HUES48 (cell line): ENCODE data around the gene GGNBP2.

Source experiments
- H3K27ac ChIP-seq: one replicate; pipeline ENCODE4 v1.7.0; 2013; ENCODE audit warnings: low read depth, low read length, inconsistent platforms
- H3K27me3 ChIP-seq: 2 replicates; pipeline ENCODE4 v1.6.1; 2013; ENCODE audit warnings: mild to moderate bottlenecking, low read length; ENCODE audit not compliant: control insufficient read depth, insufficient read depth
- H3K36me3 ChIP-seq: 2 replicates; pipeline ENCODE4 v1.6.1; 2013; ENCODE audit warnings: low read length; ENCODE audit not compliant: control insufficient read depth, insufficient read depth
- H3K4me1 ChIP-seq: 2 replicates; pipeline ENCODE4 v1.6.1; 2013; ENCODE audit warnings: mild to moderate bottlenecking, low read length; ENCODE audit not compliant: control insufficient read depth, insufficient read depth
- H3K4me3 ChIP-seq: 2 replicates; pipeline ENCODE4 v1.5.1; 2013; ENCODE audit warnings: mild to moderate bottlenecking, low read depth, low read length
- H3K9ac ChIP-seq: 2 replicates; pipeline ENCODE4 v1.6.1; 2013; ENCODE audit warnings: mild to moderate bottlenecking, low read depth, low read length, moderate library complexity
- H3K9me3 ChIP-seq: 2 replicates; pipeline ENCODE4 v1.6.1; 2013; ENCODE audit warnings: low read length; ENCODE audit not compliant: control insufficient read depth, insufficient read depth

Gene GGNBP2

DNA sequence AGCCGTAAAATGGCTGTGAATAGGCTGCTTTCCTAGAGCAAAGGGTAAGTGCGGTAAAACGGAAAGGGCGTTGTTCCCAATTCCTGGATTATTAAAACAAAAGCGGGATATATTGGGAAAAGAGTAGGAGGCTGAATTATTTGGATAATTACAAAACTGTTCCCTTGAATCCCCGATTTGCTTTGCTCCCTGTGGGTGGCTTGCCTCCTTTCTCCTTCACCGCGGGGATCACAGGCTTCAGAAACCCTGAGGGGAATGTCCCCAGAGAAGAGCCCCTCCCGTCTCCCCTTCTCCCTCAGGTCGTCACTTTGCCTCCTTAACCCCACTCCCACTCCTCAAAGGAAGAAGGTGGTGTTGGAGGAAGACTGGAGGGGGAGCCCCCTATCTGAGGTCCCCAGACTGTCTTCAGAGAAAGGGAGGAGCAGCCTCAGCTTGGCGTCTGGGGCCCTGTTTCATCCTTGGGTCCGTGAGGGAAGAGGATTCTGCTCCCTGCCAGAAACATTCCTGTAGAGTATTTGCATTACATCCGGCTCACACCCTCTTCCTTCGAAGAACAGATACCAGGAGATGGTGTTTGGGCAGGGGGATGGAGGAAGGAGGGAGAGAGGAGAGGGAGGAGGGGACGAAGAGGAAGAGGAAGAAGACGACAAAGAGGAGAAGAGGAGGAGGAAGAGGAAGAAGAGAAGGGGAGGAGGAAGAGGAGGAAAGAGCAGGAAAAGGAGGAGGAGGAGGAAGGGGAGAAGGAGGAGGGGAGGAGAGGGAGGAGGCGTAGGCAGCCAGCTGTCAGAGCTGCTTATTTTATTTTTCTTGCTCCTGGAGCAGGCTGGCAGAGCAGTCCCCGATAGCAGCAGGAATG is 88.4 kb downstream of the GGNBP2 start:
- peak overlapping the region; percentile 16 for H3K27ac ChIP-seq
- H3K36me3 ChIP-seq = no peaks in the 10 kb centered on the region
- no peaks in the 10 kb centered on the region for H3K9me3 ChIP-seq
- H3K4me3 ChIP-seq = peak overlapping the region; percentile 47
- peaks cover 24% of the 10 kb centered on the region for H3K27me3 ChIP-seq
- H3K4me1 ChIP-seq = peaks cover 16% of the 10 kb centered on the region
- H3K9ac ChIP-seq = no peak overlapping the region
